GM18517 (cell line): Measurements from ENCODE around the gene MRPL46.
A peak's percentile ranks its signal among the peaks of the same experiment; 100 is the strongest.

Experiments used
- ATAC-seq: cut with Tn5 transposase; IDR thresholded peaks from one replicate; pipeline ENCODE4 v1.9.1; 2021; ENCODE audit warnings: mild to moderate bottlenecking, moderate library complexity; ENCODE audit not compliant: unreplicated experiment

The MRPL46 gene

DNA sequence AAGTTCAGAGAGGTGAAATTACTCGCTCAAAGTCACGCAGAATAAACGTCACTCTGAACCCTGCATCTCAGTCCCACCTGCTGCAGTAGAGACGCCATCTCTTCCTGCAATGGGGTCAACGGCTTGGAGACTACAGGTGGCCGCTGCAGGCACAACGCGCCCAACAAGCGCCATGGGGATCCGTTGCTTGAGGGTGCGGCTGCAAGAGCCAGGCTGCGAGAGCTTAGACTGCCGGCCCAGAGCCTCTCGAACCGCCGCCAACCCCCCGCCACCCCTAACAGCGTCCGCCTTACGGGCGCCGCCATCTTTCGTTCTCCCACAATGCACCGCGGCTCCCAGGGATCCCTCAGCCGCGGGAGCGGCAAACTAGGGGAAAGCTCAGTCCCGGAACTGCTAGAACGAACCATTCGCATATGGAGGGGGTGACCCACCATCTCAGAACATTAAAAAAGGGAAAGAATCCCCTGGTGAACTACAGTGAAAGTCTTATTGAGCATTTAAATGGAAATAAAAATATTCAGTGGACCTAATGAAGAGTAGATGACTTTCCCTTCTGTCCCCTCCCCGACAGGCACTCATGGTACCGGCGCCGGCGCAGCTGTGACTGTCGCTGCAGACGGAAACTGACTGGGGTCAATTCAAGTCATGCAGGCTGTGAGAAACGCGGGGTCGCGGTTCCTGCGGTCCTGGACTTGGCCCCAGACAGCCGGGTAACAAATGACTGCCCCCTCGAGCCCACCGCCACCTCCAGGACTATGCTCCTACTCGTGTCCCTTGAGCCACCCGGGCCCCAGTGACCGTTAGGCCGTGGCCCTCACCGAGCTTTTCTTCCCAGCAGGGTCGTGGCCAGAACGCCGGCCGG, at the start of gene MRPL46, which contains the start of gene MRPS11:
TSS of gene MRPL46 (minus strand) at position 316 of the 862 bp plus-strand sequence. CDS start at position 305, 11 bp downstream.
TSS of gene MRPS11 (plus strand) at position 636 of the 862 bp plus-strand sequence. CDS start at position 646, 10 bp downstream.
- ATAC-seq = peak; percentile 88

DNA sequence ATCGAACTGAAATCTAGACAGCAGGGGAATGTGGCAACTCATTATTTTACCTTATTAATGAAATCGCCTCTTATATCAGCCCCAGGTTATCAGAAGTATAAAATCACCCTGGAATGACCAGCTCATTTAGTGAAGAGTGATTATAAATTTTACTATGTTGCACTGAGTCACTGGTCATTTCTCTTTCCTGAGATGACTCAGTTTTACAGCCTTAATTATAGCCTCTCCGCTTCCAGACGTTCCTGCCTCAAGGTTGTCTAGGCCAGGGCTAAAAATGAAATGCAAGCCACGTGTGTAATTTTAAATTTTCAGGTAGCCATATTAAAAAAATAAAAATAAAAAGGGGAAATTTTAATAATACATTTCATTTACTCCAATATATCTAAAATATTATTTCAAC, 46.0 kb upstream of the MRPL46 start:
- ATAC-seq = no peak

DNA sequence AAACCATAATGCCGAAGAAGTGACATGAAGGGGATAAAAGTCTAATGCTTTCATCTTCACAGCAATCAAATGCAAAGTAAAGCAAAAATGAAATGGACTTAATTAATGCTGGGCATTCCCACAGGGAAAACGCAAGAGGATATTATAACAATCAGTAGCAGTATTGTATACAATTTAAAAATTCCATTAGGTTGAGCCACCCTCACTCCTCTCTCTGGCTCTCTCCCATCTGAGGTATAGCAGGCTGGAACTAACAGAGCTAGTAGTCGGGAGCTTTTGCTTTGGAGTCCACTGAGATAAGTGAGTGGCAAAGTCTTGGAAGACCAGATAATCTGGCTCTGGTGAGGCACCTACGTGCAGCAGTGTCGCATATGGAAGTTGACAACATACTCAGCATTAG, 45.4 kb upstream of the MRPL46 start:
- no peak for ATAC-seq

DNA sequence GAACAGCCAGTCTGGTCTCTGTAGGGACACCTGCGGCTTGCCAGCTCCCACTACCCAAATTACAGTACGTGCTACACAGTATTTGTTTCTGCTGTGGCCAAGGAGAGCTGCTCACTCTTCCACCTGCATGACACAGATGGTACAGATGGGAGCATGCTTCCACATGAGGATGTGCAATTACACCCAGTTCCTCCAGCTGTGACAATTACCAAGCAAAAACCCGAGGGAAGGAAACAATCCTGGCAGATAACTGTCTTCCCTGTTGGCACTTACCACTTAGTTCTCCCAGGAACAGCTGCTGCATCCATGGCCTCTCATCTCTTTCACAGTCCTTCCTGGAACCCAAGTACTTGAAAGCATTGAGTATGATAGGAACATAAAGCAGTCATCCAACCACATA, 44.9 kb upstream of the MRPL46 start:
- ATAC-seq = no peak

DNA sequence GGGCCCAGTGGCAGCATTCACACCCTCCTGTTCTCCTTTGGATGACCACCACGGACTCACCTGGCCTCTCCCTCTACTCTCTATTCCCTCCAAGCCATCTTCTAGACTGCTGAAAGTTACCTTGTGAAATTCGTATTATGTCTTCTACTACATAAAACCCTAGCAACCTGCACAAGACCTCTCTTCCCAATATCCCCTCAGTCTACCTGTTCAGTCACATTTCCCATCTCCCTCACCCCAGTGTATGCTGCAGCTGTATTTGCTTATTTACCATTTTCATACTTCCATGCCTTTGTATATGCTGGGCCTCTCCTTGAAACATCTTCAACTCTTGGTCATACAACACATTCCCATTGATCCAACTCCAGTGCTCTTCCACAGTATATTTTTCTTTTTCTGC, 44.0 kb upstream of the MRPL46 start:
- no peak for ATAC-seq

DNA sequence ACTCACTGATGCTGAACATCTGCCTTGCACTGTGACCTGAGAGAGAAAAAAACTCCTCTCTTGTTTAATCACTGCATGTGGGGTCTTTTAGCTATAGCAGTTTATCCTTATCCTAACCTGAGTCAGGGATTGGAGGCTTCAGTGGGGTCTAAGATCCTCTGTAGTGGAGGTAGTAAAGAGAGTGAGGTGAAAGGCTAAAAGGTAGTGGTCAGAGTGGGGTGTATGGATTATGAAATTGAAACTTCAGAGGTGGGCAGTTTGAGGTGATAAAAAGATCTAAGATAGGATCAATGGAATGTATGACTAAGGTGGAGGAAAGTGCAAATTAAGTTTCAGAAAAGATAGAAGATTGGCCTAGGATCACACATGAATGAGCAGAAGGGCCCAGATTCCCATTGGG, 42.8 kb upstream of the MRPL46 start:
- no peak for ATAC-seq

DNA sequence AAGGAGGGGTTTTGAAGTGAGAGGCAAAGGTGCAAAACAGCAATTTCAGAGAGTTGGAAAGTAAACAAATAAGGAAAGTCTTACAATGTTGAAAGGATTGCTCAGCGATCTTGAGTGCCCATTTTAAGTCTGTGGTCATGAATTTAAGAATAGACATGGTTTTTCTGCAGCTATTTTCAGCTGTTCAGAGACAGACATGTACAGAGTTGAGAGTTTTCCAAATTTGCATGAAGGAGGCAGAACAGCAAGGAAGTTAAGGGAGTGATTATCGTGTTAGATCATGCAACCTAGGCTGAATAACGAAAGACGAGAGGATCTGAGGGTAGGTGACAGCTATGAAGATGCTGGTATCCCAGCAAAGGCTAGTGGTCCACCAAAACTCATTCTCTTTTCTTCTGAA, 42.1 kb upstream of the MRPL46 start:
- no peak for ATAC-seq

DNA sequence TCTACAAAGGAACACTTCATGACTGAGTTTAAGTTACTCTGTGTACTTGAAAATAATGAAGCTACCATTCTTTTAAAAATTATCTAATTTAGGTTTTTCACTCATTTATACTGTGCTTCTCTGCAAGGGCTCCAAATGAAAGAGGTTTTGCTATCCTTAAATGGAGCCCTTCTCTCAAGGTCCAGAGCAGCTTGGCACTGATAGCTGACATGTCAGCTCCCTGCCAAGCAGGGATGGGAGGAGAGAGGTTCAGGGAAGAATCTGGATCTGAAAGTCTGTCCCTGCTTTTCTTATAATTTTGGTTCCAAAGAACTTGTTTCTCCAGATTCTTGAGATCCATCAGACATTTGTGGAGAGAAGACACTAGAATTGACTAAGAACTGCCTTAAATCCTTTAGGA, 39.4 kb upstream of the MRPL46 start:
- no peak for ATAC-seq

DNA sequence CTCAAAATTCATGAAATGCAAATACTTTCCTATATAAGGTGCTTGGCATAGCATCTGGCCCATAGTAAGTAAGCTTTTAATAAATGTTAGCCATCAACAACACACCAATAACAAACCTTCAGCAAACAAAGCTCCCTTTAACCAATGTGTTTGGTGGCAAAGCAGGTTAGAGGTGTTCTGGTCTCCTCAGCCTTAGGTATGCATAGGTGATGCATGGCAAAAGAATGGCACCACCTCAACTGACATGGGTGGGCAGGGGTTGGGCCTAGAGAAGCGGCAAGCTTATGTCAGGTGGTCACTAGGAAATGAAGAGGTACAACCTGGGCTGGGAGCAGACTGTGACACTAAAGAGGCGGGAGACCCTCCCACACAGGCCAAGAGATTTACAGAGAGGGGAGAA, 38.5 kb upstream of the MRPL46 start:
- no peak for ATAC-seq

DNA sequence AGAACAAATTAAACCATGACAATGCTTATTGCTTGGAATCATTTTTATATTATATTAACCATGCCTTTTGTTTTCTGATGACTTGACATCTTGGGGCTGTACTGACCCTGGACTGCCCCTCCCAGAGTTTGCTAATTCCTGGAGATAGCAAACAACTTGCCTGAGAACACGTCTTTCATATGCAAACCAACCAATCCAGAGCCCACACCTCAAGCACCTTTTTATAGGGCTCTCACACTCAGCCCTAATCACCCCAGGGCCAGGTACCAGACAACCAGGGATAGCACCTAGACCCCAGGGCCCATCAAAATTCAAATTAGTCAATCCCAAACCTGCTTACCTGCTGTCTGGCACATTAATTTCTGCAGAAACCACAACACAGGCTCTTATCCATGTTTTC, 37.3 kb upstream of the MRPL46 start:
- no peak for ATAC-seq

DNA sequence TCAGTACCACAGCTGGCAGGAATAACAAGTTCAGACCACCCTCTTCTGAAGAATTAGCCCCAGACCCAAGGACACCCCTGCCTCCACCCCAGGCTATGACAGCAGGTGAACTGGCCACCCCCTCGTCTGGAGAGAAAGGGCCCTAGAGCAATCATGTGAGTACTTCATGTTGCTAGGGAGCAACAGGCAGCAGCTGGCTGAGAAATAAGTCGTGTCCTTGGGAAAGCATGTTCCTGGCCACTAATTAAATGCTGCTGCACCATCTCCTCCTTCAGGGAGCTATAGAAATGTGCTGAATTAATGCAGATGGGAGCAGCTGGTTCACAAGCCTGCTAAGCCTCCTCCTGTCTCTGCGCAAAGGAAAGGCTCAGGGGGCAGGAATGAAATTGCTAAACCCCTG, 31.8 kb upstream of the MRPL46 start:
- no peak for ATAC-seq

DNA sequence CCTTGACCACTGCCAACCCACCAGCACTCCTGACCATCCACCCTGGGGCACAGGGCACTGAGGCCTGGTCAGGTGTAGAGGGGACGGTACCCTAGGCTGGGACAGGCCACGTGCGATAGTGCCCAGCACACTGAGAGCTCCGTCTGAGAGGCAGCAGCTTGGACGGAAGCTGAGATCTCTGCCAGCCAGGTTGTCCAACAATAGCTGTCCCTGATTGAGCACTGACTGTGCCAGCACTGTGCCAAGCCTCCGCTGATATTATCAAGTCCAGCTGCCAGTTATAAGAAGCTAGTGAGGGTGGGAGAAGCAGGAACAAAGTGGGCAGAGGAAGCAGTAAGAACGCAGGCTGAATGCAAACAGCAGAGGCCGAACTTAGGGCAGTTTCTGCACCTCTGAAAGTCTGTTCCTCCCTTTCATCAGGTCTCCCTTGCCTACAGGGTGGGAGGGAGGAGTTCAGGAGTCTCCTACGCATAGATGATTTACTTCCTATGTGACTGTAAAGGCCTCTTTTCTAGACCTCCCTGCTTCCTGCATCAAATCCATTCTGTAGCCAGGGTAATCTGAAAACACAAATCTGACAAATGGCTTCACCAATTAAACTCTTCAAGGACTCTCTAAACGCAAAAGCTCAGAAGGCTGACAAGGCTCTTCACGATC, 30.0 kb upstream of the MRPL46 start:
- no peak for ATAC-seq

DNA sequence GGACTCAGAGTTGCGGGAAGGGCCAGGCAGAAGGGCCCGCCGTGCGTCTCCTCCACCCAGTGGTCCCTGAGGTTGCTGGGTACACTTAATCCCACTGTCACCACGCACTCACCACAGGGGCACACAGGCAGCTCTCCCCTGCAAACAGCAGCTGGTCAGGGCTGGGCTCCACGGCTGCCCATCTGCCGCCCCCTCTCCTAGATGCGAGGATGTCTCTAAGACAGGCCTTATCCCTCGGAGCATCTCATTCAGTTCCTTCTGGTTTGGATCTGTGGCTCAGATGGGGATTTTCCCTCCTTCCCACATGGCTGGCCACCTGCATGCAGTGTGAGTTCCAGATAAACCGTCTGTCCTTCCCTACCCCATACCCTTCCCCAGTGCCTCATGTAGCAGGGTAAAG, 26.7 kb upstream of the MRPL46 start:
- ATAC-seq = no peak

DNA sequence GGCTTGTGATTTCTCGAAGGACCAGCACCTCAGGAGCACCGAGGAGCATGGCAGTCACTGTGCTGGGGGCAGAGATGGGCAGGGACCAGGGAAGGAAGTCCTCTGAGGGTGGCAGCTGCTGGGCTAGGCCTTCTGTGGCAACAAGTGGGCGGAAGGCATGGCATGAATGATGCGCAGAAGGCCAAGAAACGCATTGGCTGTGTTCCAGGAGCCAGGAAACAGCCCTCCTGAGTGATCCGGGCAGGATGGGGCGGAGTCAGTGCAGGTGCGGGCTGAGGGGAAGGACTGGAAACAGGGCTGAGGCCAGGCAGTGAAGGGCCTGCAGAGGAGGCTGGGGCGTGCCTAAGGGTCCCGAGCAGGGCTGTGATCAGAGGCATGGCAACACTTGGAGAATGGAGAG, 24.0 kb upstream of the MRPL46 start:
- ATAC-seq = no peak

DNA sequence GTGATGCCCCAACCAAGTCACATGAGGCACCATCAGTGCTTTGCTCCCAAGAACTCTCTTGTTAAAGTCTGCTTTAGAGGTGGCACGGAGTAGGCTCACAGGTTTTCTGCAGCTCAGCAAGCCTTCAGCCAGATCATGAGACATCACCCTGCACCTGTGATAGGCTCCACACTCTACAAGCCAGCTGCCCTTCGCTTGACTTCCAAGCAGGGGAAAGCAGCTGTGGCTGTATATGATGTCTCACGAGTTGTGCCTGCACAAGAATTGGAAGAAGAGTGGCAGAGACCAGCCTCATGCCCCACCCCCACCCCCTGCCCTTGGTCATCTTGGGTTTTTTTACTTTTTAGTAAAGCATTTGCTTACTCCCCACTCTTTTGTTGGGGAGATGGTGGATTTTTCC, 22.8 kb upstream of the MRPL46 start:
- ATAC-seq = no peak

DNA sequence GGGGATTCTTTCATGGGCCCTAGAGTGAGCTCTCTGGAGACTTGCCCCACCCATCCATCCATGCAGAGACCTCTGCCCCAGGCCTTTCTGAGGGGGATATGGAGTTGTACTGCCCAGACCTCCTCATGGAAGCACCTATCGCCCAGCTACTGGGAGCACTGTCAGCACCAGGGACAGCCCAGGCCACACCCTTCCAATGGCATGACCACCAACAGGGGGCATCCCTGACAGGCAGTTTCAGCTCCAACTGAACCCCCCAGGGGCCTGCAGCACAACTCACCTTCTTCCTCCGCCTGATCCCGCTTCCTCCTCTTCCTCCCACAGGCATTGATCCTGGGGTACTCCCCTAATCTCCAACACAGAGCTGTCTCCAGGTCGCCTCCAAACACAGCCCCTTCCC, 22.1 kb upstream of the MRPL46 start:
- no peak for ATAC-seq

DNA sequence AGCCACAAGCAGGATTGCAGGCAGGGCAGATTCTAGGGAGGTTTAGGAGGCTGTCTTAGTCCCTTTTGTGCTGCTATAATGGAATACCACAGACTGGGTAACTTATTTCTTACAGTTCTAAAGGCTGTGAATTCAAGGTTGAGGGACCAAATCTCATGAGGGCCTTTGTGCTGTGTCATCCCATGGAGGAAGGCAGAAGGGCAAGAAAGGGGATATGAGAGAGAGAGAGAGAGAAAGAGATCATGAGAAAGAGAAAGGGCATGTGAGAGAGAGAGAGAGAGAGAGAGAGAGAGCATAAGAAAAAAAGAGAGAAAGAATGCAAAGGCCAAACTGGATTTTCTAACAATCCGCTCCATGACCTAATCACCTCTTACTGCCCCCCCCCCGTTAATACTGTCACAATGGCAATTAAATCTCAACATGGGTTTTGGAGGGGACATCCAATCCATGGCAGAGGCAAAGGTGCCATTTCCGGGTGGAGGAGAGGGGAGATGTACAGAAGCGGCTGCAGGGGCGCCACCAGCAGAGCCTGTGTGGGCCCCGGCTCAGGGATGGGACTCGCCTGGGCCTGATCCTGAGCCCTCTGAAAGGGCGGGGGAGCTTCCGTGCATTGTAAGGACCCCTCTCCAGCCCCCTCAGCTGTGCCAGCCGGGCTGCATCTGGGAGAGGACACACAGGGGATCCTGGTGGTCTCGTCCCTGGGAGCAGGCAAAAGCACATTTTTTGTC, 20.8 kb upstream of the MRPL46 start:
- no peak for ATAC-seq

DNA sequence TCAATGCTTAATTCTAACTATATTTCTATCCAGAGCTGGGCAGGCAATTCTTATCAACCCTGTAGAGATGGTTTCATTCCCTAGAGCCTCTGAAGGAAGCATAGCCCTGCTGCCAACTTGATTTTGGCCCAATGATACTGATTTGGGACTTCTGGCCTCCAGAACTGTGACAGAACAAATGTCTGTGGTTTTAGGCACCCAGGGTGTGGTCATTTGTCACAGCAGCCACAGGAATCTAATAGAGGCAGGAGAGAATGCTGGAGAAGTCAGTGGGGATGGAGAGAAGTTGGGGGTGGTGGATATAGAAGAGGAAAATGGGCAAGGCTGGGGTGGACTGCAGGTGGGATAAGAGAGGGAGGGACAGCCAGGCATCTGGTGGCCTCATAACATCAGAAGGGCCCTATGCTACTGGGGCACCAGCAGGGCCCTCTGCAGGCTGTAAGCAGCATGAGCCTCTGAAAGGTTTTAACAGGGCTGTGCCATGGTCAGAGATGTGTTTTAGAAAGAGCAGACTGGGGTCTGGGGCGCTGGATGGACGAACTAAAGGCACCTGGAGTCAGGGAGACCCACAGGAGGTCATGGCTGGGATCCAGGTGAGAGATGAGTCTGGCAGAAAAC, 20.1 kb upstream of the MRPL46 start:
- no peak for ATAC-seq

DNA sequence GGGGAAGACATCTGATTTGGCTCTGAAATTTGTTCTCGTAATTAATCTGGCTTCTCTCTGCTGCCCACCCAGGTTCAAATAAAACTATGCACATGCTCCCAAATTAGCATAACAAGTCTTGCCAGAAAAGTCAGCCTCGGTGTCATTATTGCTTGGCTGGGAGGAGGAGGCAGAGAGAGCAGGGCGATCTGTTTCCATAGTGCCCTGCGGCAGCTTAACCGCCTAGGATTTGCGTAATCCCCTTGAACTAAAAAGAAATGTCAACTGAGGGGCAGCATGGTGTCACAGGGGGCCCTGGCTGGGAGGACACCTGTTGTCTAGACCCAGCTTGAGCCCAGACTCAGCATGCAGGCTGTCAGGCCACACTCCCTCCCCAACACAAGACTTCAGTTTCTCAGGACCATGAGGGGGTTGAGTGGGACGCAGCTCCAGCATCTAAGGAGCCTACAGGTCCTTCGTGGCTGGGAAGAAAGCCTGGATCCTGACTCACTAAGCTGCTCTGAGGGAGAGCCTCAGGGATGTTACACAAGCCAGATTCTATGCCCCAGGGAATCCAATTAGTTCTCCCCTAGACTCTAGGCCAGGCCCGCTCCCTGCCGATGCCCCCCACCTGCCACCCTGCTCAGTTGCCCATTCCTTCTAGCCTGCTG, 17.6 kb upstream of the MRPL46 start:
- no peak for ATAC-seq

DNA sequence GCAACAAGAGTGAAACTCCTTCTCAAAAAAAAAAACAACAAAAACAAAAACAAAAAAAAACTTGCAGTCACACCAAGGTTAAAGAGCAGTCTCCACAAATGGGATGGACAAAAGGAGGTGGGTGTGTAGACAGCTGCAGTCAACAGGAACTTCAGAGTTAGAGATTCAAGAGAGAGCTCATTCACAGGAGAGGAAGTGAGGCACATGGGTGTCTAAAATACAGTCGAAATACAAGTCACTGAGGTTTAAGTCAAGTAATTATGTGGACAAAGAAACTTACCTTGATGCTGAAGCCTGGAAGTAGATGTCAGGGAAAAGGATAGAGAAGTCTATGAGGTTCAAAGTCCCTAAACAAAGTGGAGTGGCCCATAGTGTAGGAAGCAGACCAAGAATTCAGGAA, 15.1 kb upstream of the MRPL46 start:
- no peak for ATAC-seq

DNA sequence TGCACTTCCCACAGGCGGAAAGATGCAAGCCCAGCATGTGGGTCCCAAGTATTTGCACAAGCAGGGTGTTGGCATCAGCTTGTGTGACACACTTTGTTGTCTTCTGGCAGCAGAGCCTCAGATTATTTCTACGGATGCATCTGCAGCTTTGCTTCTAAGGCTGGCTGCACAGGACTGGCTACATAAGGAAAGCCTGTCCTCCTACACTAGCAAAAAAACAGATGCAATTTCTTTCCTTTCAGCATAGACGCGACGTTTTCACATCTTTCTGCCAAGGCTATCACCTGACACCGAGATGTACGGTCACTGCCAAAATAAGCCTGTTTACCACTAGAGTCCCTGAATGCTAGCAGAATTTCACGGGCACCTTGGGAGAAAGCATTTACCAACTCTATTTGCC, 13.8 kb upstream of the MRPL46 start:
- ATAC-seq = no peak
